Adrenal gland (tissue), 5 donors: ENCODE results near the gene KCND2.

ENCODE experiments used
- POLR2A ChIP-seq, 2 donors: fragments of 450-650 bp; IDR thresholded peaks; one replicate each; pipeline ENCODE4 v1.6.1; 2017; ENCODE audit warnings: antibody characterized with exemption in 2 of 2, mild to moderate bottlenecking in 2 of 2, moderate library complexity in 1 of 2
- TF ChIP-seq, protein P1 (sequence below), 6 experiments: fragments of 450-650 bp in 4 of 6; fragments of 200-600 bp in 2 of 6; sonication (generic) in 1 of 6; IDR thresholded peaks; 1 replicate in 5 of 6; 2 replicates in 1 of 6; pipeline versions ENCODE4 v1.5.1 to v1.8.0; 2016 to 2021; ENCODE audit warnings: antibody characterized with exemption in 6 of 6, mild to moderate bottlenecking in 2 of 6, moderate library complexity in 1 of 6
- donor health status: DM: no; HTN: no; CAD: no.

DNA sequence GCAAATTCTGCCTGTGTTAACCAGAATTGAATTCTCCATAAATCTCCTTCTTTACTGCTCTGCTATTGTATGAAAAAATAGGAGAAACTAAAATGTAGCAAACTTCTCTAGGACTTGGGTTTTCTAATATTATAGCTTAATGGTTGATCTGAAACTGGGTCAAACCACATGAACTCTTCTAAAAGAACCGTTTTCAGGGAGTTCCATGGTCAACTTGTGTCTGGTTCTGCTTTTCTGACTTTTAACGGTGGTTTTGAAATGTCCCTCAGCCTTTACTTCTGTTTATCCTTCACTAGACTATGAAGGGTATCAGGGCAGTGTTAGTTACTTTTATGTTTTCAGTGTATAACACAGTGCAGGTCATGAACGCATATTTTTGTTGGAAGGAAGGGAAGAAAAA lies 342.7 kb downstream of the KCND2 start:
- TF ChIP-seq, protein P1, sequence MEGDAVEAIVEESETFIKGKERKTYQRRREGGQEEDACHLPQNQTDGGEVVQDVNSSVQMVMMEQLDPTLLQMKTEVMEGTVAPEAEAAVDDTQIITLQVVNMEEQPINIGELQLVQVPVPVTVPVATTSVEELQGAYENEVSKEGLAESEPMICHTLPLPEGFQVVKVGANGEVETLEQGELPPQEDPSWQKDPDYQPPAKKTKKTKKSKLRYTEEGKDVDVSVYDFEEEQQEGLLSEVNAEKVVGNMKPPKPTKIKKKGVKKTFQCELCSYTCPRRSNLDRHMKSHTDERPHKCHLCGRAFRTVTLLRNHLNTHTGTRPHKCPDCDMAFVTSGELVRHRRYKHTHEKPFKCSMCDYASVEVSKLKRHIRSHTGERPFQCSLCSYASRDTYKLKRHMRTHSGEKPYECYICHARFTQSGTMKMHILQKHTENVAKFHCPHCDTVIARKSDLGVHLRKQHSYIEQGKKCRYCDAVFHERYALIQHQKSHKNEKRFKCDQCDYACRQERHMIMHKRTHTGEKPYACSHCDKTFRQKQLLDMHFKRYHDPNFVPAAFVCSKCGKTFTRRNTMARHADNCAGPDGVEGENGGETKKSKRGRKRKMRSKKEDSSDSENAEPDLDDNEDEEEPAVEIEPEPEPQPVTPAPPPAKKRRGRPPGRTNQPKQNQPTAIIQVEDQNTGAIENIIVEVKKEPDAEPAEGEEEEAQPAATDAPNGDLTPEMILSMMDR (IDR thresholded peaks at IDR 0.05): no peak
- TF ChIP-seq POLR2A (IDR thresholded peaks at IDR 0.05): no peak
